Glomerular visceral epithelial cell (primary cell): ENCODE measurements around the gene TNFAIP3.
"Not testable (repeated sequence)": the region's sequence is repeated elsewhere in the genome, so short reads cannot be mapped to it uniquely, and the experiment has no call there.

Experiments
- DNase-seq: peaks from one replicate; pipeline ENCODE4 v3.0.0-alpha.2; 2016; ENCODE audit errors: extremely low spot score

TNFAIP3 gene

DNA sequence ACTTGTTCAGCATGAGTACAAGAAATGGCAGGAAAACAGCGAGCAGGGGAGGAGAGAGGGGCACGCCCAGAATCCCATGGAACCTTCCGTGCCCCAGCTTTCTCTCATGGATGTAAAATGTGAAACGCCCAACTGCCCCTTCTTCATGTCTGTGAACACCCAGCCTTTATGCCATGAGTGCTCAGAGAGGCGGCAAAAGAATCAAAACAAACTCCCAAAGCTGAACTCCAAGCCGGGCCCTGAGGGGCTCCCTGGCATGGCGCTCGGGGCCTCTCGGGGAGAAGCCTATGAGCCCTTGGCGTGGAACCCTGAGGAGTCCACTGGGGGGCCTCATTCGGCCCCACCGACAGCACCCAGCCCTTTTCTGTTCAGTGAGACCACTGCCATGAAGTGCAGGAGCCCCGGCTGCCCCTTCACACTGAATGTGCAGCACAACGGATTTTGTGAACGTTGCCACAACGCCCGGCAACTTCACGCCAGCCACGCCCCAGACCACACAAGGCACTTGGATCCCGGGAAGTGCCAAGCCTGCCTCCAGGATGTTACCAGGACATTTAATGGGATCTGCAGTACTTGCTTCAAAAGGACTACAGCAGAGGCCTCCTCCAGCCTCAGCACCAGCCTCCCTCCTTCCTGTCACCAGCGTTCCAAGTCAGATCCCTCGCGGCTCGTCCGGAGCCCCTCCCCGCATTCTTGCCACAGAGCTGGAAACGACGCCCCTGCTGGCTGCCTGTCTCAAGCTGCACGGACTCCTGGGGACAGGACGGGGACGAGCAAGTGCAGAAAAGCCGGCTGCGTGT is 11.6 kb downstream of the TNFAIP3 start:
- no peak for DNase-seq

DNA sequence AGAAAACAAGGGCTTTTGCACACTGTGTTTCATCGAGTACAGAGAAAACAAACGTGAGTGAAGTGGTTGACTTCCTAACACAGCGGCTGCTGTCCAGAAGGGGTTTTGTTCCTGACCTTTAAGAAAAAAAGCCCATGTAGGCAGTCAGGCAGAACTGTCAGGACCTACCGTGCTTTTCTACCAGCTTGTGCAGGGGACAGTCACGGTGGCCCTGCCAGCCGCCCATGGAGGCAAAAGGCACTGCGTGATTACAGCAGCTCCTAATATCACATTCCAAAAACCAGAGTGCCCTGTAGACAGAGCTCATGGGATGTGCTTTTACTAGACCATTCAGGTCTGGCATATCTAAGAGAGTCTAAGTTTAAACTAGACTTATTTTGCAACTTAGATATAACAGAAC is 12.2 kb downstream of the TNFAIP3 start:
- no peak for DNase-seq

DNA sequence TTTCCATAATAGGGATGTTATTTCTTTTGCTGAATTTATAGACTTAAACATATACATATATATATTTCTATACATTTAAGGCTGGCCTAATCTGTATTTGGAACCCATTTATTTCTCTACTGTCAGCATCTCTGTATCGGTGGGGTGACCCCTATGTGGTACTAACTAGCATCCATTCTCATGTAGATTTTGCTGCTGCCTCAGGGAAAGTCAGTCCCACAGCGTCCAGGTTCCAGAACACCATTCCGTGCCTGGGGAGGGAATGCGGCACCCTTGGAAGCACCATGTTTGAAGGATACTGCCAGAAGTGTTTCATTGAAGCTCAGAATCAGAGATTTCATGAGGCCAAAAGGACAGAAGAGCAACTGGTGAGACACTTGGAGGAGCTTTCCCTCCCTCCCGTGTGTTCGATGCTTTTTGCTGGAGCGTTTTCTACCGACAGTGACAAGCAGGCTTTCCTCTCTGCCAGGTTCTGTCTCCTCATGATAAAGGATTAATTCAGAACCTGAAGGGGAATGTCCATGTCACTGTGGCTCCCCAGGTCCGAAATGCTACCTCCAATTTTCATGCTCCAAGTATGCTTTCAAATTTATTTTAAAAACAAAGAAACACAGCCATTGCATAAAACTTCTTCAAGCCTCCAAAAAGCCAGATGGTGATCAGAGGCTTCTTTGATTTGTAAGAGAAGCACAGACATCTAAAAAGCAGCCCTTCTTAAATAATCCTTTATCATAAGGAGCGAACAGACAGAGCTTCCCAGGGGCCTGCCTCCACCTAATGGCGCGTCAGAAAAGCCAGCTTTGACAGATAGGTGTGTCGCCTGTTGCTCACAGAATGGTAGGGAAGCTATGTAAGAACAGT is 13.1 kb downstream of the TNFAIP3 start:
- DNase-seq = no peak

DNA sequence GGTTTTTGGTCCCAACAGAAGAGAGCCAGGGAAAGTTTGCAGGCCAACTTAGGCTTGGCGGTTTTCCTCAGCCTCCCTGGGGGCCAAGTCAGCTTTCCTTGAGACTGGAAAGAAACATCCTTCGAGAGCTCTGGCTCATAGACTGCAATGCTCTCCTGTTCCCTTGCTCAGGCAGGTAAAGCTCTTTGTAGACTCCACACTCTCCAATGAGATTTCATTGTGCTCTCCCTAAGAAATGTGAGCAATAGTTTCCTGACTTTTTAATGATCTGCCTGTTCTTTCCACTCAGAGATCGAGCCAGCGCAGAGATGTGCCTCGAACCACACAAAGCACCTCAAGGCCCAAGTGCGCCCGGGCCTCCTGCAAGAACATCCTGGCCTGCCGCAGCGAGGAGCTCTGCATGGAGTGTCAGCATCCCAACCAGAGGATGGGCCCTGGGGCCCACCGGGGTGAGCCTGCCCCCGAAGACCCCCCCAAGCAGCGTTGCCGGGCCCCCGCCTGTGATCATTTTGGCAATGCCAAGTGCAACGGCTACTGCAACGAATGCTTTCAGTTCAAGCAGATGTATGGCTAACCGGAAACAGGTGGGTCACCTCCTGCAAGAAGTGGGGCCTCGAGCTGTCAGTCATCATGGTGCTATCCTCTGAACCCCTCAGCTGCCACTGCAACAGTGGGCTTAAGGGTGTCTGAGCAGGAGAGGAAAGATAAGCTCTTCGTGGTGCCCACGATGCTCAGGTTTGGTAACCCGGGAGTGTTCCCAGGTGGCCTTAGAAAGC is 13.9 kb downstream of the TNFAIP3 start:
- DNase-seq = no peak

DNA sequence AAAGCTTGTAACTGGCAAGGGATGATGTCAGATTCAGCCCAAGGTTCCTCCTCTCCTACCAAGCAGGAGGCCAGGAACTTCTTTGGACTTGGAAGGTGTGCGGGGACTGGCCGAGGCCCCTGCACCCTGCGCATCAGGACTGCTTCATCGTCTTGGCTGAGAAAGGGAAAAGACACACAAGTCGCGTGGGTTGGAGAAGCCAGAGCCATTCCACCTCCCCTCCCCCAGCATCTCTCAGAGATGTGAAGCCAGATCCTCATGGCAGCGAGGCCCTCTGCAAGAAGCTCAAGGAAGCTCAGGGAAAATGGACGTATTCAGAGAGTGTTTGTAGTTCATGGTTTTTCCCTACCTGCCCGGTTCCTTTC is 14.4 kb downstream of the TNFAIP3 start:
- no peak for DNase-seq

DNA sequence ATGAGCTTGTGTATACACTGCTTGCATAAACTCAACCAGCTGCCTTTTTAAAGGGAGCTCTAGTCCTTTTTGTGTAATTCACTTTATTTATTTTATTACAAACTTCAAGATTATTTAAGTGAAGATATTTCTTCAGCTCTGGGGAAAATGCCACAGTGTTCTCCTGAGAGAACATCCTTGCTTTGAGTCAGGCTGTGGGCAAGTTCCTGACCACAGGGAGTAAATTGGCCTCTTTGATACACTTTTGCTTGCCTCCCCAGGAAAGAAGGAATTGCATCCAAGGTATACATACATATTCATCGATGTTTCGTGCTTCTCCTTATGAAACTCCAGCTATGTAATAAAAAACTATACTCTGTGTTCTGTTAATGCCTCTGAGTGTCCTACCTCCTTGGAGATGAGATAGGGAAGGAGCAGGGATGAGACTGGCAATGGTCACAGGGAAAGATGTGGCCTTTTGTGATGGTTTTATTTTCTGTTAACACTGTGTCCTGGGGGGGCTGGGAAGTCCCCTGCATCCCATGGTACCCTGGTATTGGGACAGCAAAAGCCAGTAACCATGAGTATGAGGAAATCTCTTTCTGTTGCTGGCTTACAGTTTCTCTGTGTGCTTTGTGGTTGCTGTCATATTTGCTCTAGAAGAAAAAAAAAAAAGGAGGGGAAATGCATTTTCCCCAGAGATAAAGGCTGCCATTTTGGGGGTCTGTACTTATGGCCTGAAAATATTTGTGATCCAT is 15.3 kb downstream of the TNFAIP3 start:
- no peak for DNase-seq

DNA sequence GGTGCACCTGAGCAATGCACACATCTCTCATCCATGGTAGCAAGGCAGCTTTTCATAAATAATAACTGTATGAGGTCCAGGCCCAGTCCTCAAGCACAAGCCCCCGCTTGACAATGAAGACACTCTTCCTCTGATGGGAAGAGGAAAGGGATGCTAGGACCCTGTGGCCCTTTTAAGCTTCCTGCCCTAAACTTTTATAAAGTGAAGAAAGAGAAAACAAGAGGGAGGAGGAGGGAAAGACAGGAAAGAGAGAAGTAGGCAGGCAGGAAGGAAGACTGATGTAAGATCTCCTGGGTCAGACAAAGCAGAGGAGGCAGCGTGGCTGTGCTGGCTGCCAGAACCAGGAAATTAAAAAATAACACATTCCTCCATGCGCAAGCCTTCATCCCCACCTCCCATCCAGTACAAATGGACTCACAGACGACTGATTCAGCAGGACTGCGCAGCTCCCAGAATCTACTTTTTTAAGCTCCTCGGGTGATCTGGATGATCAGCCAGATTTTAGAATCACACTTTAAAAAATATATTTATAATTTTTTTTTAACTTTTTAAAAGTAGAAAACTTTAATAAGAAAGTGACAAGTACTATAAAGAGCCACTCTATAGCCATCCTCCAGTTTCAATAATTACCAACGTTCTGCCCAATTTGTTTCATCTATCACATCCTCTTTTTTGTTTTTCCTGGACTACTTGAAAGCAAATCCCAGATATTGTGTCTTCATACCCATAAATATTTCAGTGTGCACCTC is 16.5 kb downstream of the TNFAIP3 start:
- no peak for DNase-seq

DNA sequence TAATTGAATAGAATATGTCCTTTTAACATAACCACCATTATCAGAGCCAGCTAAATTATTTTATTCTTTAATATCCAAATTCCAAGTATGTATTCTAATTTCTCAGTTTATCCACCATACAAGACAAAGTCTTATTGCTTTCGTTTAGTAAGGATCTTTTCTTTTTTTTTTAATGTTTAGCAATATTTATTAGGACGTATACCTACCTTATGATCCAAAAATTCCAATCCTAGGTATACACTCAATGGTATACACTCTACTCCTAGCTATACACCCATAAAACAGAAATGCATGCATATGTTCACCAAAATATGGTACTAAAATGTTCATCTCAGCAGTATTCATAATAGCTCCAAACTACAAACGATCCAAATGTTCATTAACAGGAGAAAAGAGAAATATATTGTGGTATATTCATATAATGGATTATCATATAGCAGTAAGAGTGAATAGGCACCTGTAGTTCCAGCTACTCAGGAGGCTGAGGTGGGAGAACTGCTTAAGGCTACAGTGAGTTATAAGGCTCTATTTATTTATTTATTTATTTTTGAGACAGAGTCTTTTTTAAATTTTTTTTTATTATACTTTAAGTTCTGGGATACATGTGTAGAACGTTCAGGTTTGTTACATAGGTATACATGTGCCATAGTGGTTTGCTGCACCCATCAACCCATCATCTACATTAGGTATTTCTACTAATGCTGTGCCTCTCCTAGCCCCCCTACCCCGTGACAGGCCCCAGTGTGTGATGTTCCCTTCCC is 17.3 kb downstream of the TNFAIP3 start:
- no peak for DNase-seq

DNA sequence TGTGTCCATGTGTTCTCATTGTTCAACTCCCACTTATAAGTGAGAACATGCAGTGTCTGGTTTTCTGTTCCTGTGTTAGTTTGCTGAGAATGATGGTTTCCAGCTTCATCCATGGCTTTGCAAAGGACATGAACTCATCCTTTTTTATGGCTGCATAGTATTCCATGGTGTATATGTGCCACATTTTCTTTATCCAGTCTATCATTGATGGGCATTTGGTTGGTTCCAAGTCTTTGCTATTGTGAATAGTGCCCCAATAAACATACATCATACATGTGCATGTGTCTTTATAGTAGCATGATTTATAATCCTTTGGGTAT is 17.8 kb downstream of the TNFAIP3 start:
- not testable (repeated sequence) for DNase-seq

DNA sequence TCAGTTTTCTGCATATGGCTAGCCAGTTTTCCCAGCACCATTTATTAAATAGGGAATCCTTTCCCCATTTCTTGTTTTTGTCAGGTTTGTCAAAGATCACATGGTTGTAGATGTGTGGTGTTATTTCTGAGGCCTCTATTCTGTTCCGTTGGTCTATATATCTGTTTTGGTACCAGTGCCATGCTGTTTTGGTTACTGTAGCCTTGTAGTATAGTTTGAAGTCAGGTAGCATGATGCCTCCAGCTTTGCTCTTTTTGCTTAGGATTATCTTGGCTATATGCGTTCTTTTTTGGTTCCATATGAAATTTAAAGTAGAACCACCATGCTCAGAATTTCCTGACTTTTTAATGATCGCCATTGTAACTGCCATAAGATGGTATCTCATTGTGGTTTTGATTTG is 19.2 kb downstream of the TNFAIP3 start:
- DNase-seq = not testable (repeated sequence)

DNA sequence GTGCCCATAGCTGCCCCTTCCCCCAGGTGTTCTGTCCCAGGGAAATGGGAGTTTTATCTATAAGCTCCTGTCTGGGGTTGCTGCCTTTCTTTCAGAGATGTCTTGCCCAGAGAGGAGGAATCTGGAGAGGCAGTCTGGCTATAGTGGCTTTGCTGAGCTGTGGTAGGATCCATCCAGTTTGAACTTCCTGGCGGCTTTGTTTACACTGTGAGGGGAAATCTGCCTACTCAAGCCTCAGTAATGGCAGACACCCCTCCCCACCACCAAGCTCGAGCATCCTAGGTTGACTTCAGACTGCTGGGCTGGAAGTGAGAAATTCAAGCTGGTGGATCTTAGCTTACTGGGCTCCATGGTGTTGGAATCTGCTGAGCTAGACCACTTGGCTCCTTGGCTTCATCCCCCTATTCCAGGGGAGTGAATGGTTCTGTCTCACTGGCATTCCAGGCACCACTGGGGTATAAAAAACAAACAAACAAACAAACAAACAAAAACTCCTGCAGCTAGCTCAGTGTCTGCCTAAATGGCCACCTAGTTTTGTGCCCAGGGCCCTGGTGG is 24.0 kb downstream of the TNFAIP3 start:
- no peak for DNase-seq

DNA sequence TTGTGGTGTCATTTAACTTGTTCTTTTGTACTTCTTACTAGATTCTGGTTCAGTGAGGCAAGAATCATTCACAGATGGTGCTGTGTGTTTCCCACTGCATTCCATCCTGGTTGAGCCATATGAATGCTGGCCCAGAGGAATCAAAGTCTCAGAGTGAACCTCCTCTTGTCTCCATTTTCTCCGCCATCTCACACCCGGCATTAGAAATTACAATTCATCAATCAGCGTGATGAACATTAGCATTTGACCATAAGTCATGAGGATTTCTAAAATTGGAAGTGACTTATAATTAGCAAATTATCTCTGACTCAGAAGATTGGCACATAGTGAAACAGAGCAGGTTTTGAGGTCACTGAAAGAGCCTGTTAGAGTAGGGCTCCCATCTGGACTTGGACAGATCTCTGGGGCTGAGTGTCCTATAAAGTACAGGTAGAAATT is 25.2 kb downstream of the TNFAIP3 start:
- no peak for DNase-seq

DNA sequence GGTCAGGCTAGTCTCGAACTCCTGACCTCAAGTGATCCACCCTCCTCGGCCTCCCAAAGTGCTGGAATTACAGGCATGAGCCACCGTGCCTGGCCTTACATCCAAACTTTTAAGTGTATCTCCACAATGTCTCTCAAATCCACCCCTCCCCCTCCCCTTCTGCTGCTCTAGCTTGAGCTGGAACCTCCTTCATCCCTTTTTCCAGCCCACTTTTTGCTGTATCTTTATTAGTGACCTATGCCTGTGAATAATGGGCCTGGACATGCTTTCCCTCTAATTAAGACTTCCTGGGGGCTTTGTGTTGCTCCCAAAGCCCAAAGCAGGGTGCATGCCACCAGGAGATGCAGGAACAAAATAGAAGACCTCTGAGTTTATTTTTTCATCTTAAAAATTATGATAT is 26.1 kb downstream of the TNFAIP3 start:
- no peak for DNase-seq

DNA sequence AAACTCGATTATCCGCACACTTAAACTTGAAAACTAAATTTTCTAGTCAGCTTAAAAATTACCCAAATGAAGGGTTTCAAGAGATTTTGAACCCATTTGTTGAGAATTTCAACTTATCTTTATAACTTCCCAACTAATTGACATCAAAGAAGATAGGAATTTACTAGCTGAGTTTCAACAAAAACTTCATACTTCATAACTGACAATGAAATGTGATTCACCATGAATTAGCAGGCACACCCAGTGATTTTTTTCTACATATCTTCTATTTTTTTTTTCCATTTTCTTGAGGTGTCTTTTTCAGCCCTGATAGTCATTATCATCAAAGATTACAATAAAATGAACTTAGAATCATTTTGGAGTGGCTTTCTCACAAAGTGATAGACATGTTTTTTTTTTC is 26.7 kb downstream of the TNFAIP3 start:
- DNase-seq = no peak

DNA sequence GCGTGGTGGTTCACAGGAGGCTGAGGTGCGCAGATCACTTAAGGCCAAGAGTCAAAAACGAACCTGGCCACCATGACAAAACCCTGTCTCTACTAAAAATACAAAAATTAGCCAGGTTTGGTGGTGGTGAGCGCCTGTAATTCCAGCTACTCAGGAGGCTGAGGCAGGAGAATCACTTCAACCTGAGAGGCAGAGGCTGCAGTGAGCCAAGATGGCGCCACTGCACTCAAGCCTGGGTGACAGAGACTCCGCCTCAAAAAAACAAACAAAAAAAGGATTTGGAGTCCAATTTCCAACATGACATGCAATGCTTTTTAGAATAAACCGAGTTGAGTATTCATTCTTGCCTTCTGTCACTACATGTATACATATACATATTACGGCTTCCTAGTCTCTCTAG is 27.3 kb downstream of the TNFAIP3 start:
- DNase-seq = not testable (repeated sequence)

DNA sequence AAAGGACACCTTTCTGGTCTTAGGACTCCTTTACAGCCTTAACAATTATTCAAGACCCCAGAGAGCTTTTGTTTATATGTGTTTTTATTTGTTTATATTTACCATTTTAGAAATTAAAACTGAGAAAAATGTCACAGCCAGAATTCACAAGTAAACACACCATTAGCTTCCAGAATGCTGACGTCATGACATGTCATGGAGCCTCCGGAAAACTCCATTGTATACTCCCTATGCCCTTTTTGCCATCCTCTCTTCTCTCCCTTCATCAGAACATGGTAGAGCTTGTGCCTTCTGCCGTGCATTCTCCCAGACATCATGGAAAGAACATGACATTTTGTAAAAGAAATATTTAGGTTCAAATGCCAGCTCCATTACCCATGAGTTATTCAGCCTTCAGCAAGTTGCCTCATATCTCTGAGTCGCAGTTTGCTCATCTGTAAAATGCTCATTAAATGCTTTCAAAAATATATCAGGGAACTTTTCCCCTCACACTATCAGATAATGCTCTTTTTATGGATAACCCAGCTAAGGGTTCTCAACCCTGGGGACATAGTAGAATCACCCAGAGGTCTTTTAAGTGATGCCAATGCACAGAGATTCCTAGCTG is 27.8 kb downstream of the TNFAIP3 start:
- DNase-seq = peak; percentile 30

DNA sequence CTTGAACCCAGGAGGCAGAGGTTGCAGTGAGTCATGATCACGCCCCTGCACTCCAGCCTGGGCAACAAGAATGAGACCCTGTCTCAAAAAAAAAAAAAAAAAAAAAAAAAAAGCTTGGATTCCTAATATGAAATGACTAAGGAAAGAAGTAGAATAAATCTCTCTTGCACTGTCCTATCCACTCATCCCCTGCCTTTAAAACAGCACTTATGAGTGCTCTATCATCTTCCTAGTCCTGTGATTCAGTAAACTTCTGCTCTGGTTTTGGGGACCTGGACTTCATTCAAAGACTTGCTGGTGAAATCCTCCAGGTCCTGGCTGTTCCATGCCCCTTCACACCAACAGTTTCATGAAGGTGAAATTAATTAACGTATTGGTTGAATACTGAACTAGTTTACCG is 29.6 kb downstream of the TNFAIP3 start:
- DNase-seq = no peak

DNA sequence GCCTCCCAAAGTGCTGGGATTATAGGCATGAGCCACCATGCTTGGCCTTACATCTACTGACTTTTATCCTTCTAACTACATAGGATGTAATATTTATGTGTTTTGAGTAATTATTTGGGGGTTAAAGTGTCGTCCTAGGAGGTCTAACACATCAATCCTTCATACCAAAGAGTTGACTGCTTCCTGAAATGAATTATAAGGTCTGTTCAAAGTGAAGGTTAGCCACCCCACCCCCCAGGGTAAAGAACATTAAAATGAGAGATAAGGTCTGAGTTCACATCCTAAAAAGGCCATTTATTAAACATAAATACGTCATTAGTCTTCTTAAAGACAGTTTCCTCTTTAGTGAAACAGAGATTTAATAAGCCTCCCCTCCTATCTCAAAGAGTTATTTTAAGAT is 33.8 kb downstream of the TNFAIP3 start:
- DNase-seq = no peak

DNA sequence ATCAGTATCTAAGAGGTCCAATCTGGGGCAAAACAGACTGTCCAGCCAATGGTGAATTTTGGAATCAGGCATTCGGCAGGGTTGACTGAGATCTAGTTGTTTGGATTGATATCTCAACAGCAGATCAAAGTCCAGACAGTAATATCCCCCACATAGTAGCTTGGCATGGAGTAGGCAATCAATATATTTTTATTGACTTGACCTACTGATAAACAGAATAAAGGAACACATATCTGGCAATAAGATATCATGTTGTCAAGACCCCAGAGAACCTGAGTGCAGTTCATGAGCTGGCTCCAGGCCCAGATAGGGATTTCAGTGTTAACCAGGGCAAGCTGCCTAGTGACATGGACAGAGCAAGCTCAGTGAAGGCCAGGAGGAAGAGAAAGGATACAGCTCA is 34.4 kb downstream of the TNFAIP3 start:
- no peak for DNase-seq

DNA sequence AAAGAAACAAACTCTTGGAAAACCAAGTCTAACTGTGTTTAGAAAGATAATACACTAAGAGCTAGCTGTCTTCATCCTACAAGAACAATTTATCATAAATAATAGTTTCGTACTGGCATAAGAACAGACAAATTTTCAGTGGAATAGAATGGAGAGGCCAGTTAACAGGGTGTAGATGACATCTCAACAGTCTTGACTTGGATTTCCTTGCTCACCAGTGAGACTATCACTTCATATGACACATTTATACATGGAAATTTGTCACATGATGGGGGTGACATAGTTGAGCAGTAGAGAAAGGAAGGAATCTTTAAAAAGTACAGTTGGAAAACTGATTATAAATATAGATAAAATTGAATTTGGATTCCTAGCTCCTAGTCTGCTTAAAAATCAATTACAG is 35.6 kb downstream of the TNFAIP3 start:
- DNase-seq = no peak
